Stimulated activated naive CD8-positive, alpha-beta T cell treated with anti-CD3 and anti-CD28 coated beads, Interleukin-15, amount 100 ng/mL, for 72 hours (primary cell): ENCODE results near the gene STAT5B.

ENCODE experiments used
- ATAC-seq: fragments of 150-1000 bp; cut with Tn5 transposase; 2 replicates; pipeline ENCODE4 v1.10.0; 2021; ENCODE audit warnings: mild to moderate bottlenecking, moderate library complexity
- DNase-seq, 2 donors: peaks; one replicate each; pipeline ENCODE4 v3.0.0; 2021 to 2022
- H3K27ac Mint-ChIP-seq, 2 donors: one replicate each; pipeline ENCODE4 v1.8.0; 2022; ENCODE audit warnings: mild to moderate bottlenecking in 2 of 2, mixed read lengths in 2 of 2, moderate library complexity in 2 of 2
- H3K27me3 Mint-ChIP-seq: one replicate; pipeline ENCODE4 v1.8.0; 2022; ENCODE audit warnings: mixed read lengths
- H3K4me1 Mint-ChIP-seq: one replicate; pipeline ENCODE4 v1.8.0; 2022; ENCODE audit warnings: mild to moderate bottlenecking, mixed read lengths
- H3K4me3 Mint-ChIP-seq, 2 donors: one replicate each; pipeline ENCODE4 v1.8.0; 2022; ENCODE audit warnings: mild to moderate bottlenecking in 2 of 2, mixed read lengths in 2 of 2, moderate library complexity in 1 of 2
- H3K9me3 Mint-ChIP-seq, 2 donors: one replicate each; pipeline ENCODE4 v1.8.0; 2022; ENCODE audit warnings: mixed read lengths in 2 of 2

The STAT5B gene

GRCh38 chr17:42294469-42295398 lies 18.5 kb upstream of the STAT5B start:
- no peaks in the 10 kb centered on the region for H3K27me3 Mint-ChIP-seq
- no peak for ATAC-seq
- no peak for DNase-seq
- peak overlapping the region in 1 of 2 donors; percentile 54 for H3K27ac Mint-ChIP-seq
- no peak overlapping the region for H3K4me3 Mint-ChIP-seq
- no peaks in the 10 kb centered on the region for H3K9me3 Mint-ChIP-seq
- peaks cover 50% of the 10 kb centered on the region for H3K4me1 Mint-ChIP-seq

GRCh38 chr17:42291129-42291528 lies 14.9 kb upstream of the STAT5B start:
- H3K4me1 Mint-ChIP-seq = peaks cover 78% of the 10 kb centered on the region
- DNase-seq = no peak
- H3K27ac Mint-ChIP-seq = peak overlapping the region in 1 of 2 donors; percentile 68
- H3K9me3 Mint-ChIP-seq = no peaks in the 10 kb centered on the region
- H3K27me3 Mint-ChIP-seq = no peaks in the 10 kb centered on the region
- no peak for ATAC-seq
- peak overlapping the region in 1 of 2 donors; percentile 27 for H3K4me3 Mint-ChIP-seq

GRCh38 chr17:42290577-42290976 lies 14.4 kb upstream of the STAT5B start:
- peak overlapping the region in 1 of 2 donors; percentile 80 for H3K27ac Mint-ChIP-seq

GRCh38 chr17:42289611-42290181 lies 13.5 kb upstream of the STAT5B start:
- DNase-seq = peak in 1 of 2 donors; percentile 58
- H3K4me1 Mint-ChIP-seq = peaks cover 85% of the 10 kb centered on the region
- peak; percentile 4 for ATAC-seq
- no peaks in the 10 kb centered on the region for H3K27me3 Mint-ChIP-seq
- H3K4me3 Mint-ChIP-seq = peak overlapping the region; percentile 89 to 93
- H3K27ac Mint-ChIP-seq = peak overlapping the region; percentile 95 to 96
- H3K9me3 Mint-ChIP-seq = no peaks in the 10 kb centered on the region

More at GRCh38 chr17:42290577-42290976, 14.4 kb upstream of the STAT5B start:
- H3K9me3 Mint-ChIP-seq = no peaks in the 10 kb centered on the region
- ATAC-seq (no peak), DNase-seq (no peak)
- peaks cover 84% of the 10 kb centered on the region for H3K4me1 Mint-ChIP-seq
- H3K27me3 Mint-ChIP-seq = no peaks in the 10 kb centered on the region
- H3K4me3 Mint-ChIP-seq = peak overlapping the region; percentile 89 to 93

GRCh38 chr17:42288803-42289610 lies 12.8 kb upstream of the STAT5B start:
- peak; percentile 51 for ATAC-seq
- Mint-ChIP-seq H3K4me3 (peak overlapping the region; percentile 89 to 93), H3K27me3 (no peaks in the 10 kb centered on the region), H3K27ac (peak overlapping the region; percentile 96 to 97), H3K9me3 (no peaks in the 10 kb centered on the region), H3K4me1 (peaks cover 83% of the 10 kb centered on the region)
- peak; percentile 65 to 67 for DNase-seq

GRCh38 chr17:42287977-42288802 lies 12.0 kb upstream of the STAT5B start, which contains the start of gene STAT5A:
STAT5A (plus strand) TSS chr17:42288498; CDS start chr17:42289412, 914 bp downstream.
- peak; percentile 86 for ATAC-seq
- DNase-seq = peak; percentile 76 to 86
- Mint-ChIP-seq H3K4me1 (peaks cover 83% of the 10 kb centered on the region), H3K27ac (peak within 1 kb of the TSS; percentile 97), H3K9me3 (no peaks in the 10 kb centered on the region), H3K27me3 (no peaks in the 10 kb centered on the region), H3K4me3 (peak within 1 kb of the TSS; percentile 89 to 93)

- no peaks in the 10 kb centered on the region for H3K27me3 Mint-ChIP-seq
- peak overlapping the region; percentile 95 to 97 for H3K27ac Mint-ChIP-seq
- peaks cover 86% of the 10 kb centered on the region for H3K4me1 Mint-ChIP-seq
- H3K4me3 Mint-ChIP-seq = peak overlapping the region; percentile 89 to 93
- no peaks in the 10 kb centered on the region for H3K9me3 Mint-ChIP-seq
- ATAC-seq (peak; percentile 61), DNase-seq (peak; percentile 73 to 76)
Observed at GRCh38 chr17:42287305-42287976, 11.2 kb upstream of the STAT5B start.

GRCh38 chr17:42286411-42287221 lies 10.4 kb upstream of the STAT5B start:
- peak overlapping the region; percentile 89 to 93 for H3K4me3 Mint-ChIP-seq
- DNase-seq = no peak
- no peaks in the 10 kb centered on the region for H3K27me3 Mint-ChIP-seq
- H3K27ac Mint-ChIP-seq = peak overlapping the region; percentile 95 to 97
- ATAC-seq = no peak
- peaks cover 82% of the 10 kb centered on the region for H3K4me1 Mint-ChIP-seq
- no peaks in the 10 kb centered on the region for H3K9me3 Mint-ChIP-seq

GRCh38 chr17:42285346-42286050 lies 9.3 kb upstream of the STAT5B start:
- Mint-ChIP-seq H3K27ac (peak overlapping the region in 1 of 2 donors; percentile 55), H3K4me3 (peak overlapping the region; percentile 55 to 93)

GRCh38 chr17:42284566-42284965 lies 8.4 kb upstream of the STAT5B start:
- Mint-ChIP-seq H3K9me3 (no peaks in the 10 kb centered on the region), H3K27ac (no peak overlapping the region), H3K4me3 (no peak overlapping the region), H3K27me3 (no peaks in the 10 kb centered on the region), H3K4me1 (peaks cover 75% of the 10 kb centered on the region)
- DNase-seq = peak in 1 of 2 donors; percentile 2
- ATAC-seq = no peak

More at GRCh38 chr17:42285346-42286050, 9.3 kb upstream of the STAT5B start:
- ATAC-seq (no peak), DNase-seq (peak in 1 of 2 donors; percentile 7)
- H3K9me3 Mint-ChIP-seq = no peaks in the 10 kb centered on the region
- H3K4me1 Mint-ChIP-seq = peaks cover 75% of the 10 kb centered on the region
- no peaks in the 10 kb centered on the region for H3K27me3 Mint-ChIP-seq

GRCh38 chr17:42284024-42284369 lies 7.8 kb upstream of the STAT5B start:
- ATAC-seq (no peak), DNase-seq (no peak)
- Mint-ChIP-seq H3K4me3 (no peak overlapping the region), H3K27me3 (no peaks in the 10 kb centered on the region), H3K9me3 (no peaks in the 10 kb centered on the region), H3K4me1 (peaks cover 71% of the 10 kb centered on the region), H3K27ac (no peak overlapping the region)

- no peak overlapping the region for H3K4me3 Mint-ChIP-seq
- H3K4me1 Mint-ChIP-seq = peaks cover 69% of the 10 kb centered on the region
- DNase-seq (peak in 1 of 2 donors; percentile 10), ATAC-seq (no peak)
- H3K27me3 Mint-ChIP-seq = no peaks in the 10 kb centered on the region
- H3K9me3 Mint-ChIP-seq = no peaks in the 10 kb centered on the region
- H3K27ac Mint-ChIP-seq = no peak overlapping the region
Observed at GRCh38 chr17:42283241-42284023, 7.2 kb upstream of the STAT5B start.
